Activated CD4-positive, alpha-beta memory T cell treated with anti-CD3 and anti-CD28 coated beads for 36 hours (primary cell): ENCODE results near the gene TAGLN. TPM values are rescaled to one million over a fixed set of nuclear protein-coding genes. Genes with fewer than 3 reads are reported as not detected.

Source experiments
- CTCF ChIA-PET: fragments of 350-600 bp; sonication (Branson Sonifier 250); formaldehyde crosslinking; loops from one replicate; lab custom pipeline; 2021; ENCODE audit warnings: antibody characterized with exemption, inconsistent platforms; lab: Charles Lee
- POLR2A ChIA-PET: fragments of 350-600 bp; sonication (Branson Sonifier 250); formaldehyde crosslinking; loops from one replicate; lab custom pipeline; 2021; ENCODE audit warnings: antibody characterized with exemption; lab: Charles Lee
- DNase-seq: peaks from one replicate; pipeline ENCODE4 v3.0.0-alpha.2; 2020
- H3K27ac Mint-ChIP-seq: one replicate; pipeline ENCODE4 v1.8.0; 2021; ENCODE audit warnings: mixed read lengths
- H3K27me3 Mint-ChIP-seq: one replicate; pipeline ENCODE4 v1.8.0; 2021; ENCODE audit warnings: mixed read lengths
- H3K36me3 Mint-ChIP-seq: one replicate; pipeline ENCODE4 v1.8.0; 2021; ENCODE audit warnings: mixed read lengths
- H3K4me1 Mint-ChIP-seq: one replicate; pipeline ENCODE4 v1.8.0; 2021; ENCODE audit warnings: low read depth, mixed read lengths
- H3K4me3 Mint-ChIP-seq: one replicate; pipeline ENCODE4 v1.8.0; 2021; ENCODE audit warnings: mild to moderate bottlenecking, mixed read lengths
- H3K9me3 Mint-ChIP-seq: one replicate; pipeline ENCODE4 v1.8.0; 2021; ENCODE audit warnings: mixed read lengths
- intact Hi-C: fragments of 100-400 bp; cut with micrococcal nuclease; formaldehyde crosslinking; loops from one replicate; pipeline ENCODE4 v1.15.1; 2023
- total RNA-seq, 2 experiments: library from RNA; stranded (reverse); gene quantifications; one replicate each; pipeline ENCODE4 v1.2.3, GENCODE V29; 2021

The TAGLN gene
- total RNA-seq, 2 experiments from 2014 or later: 3.1 to 4.0 TPM

DNA sequence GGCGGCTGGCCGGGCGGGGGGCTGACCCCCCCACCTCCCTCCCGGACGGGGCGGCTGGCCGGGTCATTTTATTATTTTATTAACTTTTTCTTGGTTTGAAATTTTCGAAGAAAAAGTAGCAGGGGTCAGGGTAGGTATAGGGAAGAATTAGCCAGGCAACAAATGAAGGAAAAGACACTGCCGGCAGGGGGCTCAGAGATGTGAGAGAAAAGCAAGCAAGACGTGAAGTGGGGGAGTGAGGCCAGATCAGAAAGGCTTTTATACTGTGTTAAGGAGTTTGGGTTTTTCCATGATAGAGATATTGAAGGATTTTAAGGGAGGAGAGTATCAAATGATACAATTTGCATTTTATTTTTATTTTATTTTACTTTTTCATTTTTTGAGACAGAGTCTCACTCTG is 52.3 kb downstream of the TAGLN start:
- Mint-ChIP-seq H3K36me3 (peaks cover 25% of the 10 kb centered on the region), H3K4me3 (no peak overlapping the region), H3K27me3 (no peaks in the 10 kb centered on the region), H3K27ac (no peak overlapping the region), H3K9me3 (no peaks in the 10 kb centered on the region), H3K4me1 (no peaks in the 10 kb centered on the region)
- CTCF ChIA-PET: no interaction called here
- no peak for DNase-seq
- POLR2A ChIA-PET: no interaction called here
- intact Hi-C loops: no loop called here

GRCh38 chr11:117255966-117256365 is 56.8 kb downstream of the TAGLN start:
- no peak overlapping the region for H3K4me3 Mint-ChIP-seq
- ChIA-PET POLR2A (no interaction called here), CTCF (no interaction called here)
- no peaks in the 10 kb centered on the region for H3K9me3 Mint-ChIP-seq
- H3K27ac Mint-ChIP-seq: no peak overlapping the region
- H3K27me3 Mint-ChIP-seq: no peaks in the 10 kb centered on the region
- H3K4me1 Mint-ChIP-seq: no peaks in the 10 kb centered on the region
- intact Hi-C loops: no loop called here
- no peak for DNase-seq
- peaks cover 11% of the 10 kb centered on the region for H3K36me3 Mint-ChIP-seq

DNA sequence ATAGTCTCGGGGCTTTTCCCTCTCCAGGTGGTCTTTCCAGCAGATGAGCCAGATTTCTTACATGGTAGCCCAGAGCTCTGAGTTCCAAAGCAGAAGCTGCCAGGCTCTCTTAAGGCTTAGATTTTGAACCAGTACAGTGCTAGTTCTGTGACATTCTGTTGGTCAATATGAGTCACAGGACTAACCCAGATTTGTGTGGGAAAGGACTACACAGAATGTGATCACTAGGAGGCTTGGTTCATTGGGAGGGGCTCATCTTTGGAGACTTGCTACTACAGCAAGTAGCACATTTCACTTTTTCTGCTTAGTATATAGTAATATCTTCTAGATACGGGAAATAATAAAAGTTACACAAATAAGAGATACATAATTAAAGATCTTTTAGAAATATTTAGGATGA is 57.4 kb downstream of the TAGLN start:
- ChIA-PET POLR2A (no interaction called here), CTCF (no interaction called here)
- Mint-ChIP-seq H3K27ac (no peak overlapping the region), H3K36me3 (peaks cover 10% of the 10 kb centered on the region), H3K4me1 (no peaks in the 10 kb centered on the region), H3K9me3 (no peaks in the 10 kb centered on the region), H3K27me3 (no peaks in the 10 kb centered on the region), H3K4me3 (no peak overlapping the region)
- intact Hi-C loops: no loop called here
- no peak for DNase-seq

Other genes starting within 250 kb of the TAGLN start
- 10 to 100 TPM; 26.1 to 26.2 TPM for gene SIK3, start 100.9 kb upstream of the TAGLN start, total RNA-seq
- 10 to 100 TPM; 61.3 to 61.5 TPM for gene PAFAH1B2, start 55.1 kb upstream of the TAGLN start, total RNA-seq
- gene SIDT2, start 20.6 kb upstream of the TAGLN start, total RNA-seq: 10 to 100 TPM; 21.5 to 26.0 TPM
- gene PCSK7, start 32.7 kb downstream of the TAGLN start, total RNA-seq: 100 to 1,000 TPM; 104 to 105 TPM
- gene RNF214, start 33.3 kb downstream of the TAGLN start, total RNA-seq: 10 to 100 TPM; 16.9 to 18.3 TPM
- gene BACE1-AS, start 92.0 kb downstream of the TAGLN start, total RNA-seq: 1 to 10 TPM; 3.9 to 5.4 TPM
- 1 to 10 TPM; 1.8 to 2.7 TPM for gene BACE1, start 116.9 kb downstream of the TAGLN start, total RNA-seq
- 10 to 100 TPM; 29.3 to 32.6 TPM for gene CEP164, start 128.5 kb downstream of the TAGLN start, total RNA-seq